ENCODE data around the gene NRXN3. TPM values are rescaled to one million over a fixed set of nuclear protein-coding genes. Genes with fewer than 3 reads are reported as not detected.

The NRXN3 gene
- total RNA-seq, 1 experiment from 2014 or later, result not detected

DNA sequence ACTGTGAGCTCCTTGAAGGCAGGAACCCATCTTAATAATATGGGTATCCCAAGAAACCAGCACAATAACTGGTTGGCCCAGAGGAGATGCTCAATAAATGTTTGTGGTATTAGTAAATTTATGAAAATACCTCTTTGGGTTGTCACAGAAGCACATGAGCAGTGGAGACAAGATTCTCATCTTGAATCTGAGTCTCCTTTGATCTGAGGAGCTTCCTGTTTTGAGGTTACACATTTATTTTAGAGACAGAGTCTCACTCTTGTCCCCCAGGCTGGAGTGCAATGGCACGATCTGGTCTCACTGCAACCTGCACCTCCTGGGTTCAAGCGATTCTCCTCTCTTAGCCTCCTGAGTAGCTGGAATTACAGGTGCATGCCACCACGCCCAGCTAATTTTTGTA, 247.4 kb downstream of the NRXN3 start:
- no TSS peak for BruUV-seq (replicated peaks)
- no peak for DNase-seq
- intact Hi-C loops (cut with micrococcal nuclease; ENCODE audit: unreplicated experiment), result no loop called here
- Histone ChIP-seq H3K27me3 (ENCODE audit: insufficient read depth, low read depth) (peaks cover 10% of the 10 kb centered on the region; the same call in 1 of the 2 replicates), H3K4me1 (replicated peaks; ENCODE audit: insufficient read depth) (no peaks in the 10 kb centered on the region), H3K36me3 (ENCODE audit: low read depth) (no peaks in the 10 kb centered on the region), H3F3A (ENCODE audit: insufficient read depth, low read depth) (no peaks in the 10 kb centered on the region), H3K4me3 (no peak overlapping the region), H2AFZ (no peak overlapping the region), H3K9me2 (ENCODE audit: insufficient read depth) (no peaks in the 10 kb centered on the region), H3K79me2 (ENCODE audit: low read depth) (no peaks in the 10 kb centered on the region), H3K9me3 (ENCODE audit: insufficient read depth, low read depth) (no peaks in the 10 kb centered on the region), H3K27ac (no peak overlapping the region), H3K4me2 (no peak overlapping the region), H4K20me1 (ENCODE audit: insufficient read depth) (no peaks in the 10 kb centered on the region)
- no peak for TF ChIP-seq EZH2 (IDR thresholded peaks at IDR 0.05; ENCODE audit: low read depth)
- POLR2A ChIA-PET (ENCODE audit: unreplicated experiment), result no interaction called here
- CTCF ChIA-PET, result no interaction called here

DNA sequence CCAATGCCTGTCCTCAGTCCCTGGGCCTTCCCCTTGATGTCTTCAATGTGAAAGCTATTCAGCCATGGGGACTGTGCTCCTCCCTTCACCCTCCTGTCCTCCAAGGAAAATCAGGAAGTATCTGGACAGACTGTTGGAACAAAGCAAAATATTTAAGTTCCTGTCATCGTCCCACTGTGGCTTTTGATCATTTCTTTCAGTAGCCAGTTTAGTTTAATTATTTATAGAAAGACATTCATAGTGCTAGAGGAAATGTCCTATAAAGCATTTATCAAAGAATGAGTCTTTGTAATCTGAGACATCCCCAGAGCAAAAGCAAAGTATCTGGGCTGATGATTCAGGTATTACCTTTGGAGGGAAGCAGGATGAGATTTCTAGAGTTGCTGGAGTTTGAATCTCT, 254.1 kb downstream of the NRXN3 start:
- no peaks in the 10 kb centered on the region for H3K9me3 ChIP-seq (ENCODE audit: insufficient read depth, low read depth)
- TF ChIP-seq, protein P1, sequence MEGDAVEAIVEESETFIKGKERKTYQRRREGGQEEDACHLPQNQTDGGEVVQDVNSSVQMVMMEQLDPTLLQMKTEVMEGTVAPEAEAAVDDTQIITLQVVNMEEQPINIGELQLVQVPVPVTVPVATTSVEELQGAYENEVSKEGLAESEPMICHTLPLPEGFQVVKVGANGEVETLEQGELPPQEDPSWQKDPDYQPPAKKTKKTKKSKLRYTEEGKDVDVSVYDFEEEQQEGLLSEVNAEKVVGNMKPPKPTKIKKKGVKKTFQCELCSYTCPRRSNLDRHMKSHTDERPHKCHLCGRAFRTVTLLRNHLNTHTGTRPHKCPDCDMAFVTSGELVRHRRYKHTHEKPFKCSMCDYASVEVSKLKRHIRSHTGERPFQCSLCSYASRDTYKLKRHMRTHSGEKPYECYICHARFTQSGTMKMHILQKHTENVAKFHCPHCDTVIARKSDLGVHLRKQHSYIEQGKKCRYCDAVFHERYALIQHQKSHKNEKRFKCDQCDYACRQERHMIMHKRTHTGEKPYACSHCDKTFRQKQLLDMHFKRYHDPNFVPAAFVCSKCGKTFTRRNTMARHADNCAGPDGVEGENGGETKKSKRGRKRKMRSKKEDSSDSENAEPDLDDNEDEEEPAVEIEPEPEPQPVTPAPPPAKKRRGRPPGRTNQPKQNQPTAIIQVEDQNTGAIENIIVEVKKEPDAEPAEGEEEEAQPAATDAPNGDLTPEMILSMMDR (conservative IDR thresholded peaks at IDR 0.05), result no peak
- no peak for TF ChIP-seq EZH2 (IDR thresholded peaks at IDR 0.05; ENCODE audit: low read depth)
- H3K27ac ChIP-seq, result no peak overlapping the region
- no TSS peak for BruUV-seq (replicated peaks)
- no peaks in the 10 kb centered on the region for H3K4me1 ChIP-seq (replicated peaks; ENCODE audit: insufficient read depth)
- no peaks in the 10 kb centered on the region for H3K27me3 ChIP-seq (ENCODE audit: insufficient read depth, low read depth)
- no peak overlapping the region for H3K4me3 ChIP-seq
- POLR2A ChIA-PET (ENCODE audit: unreplicated experiment), result interaction anchor here (0.6 kb wide), 1 partner anchor 628 kb away, joined by 3 read pairs; no protein-coding TSS in a partner anchor
- H3K36me3 ChIP-seq (ENCODE audit: low read depth), result no peaks in the 10 kb centered on the region
- intact Hi-C loops (cut with micrococcal nuclease; ENCODE audit: unreplicated experiment), result no loop called here
- no peak overlapping the region for H3K4me2 ChIP-seq
- H2AFZ ChIP-seq, result no peak overlapping the region
- H3F3A ChIP-seq (ENCODE audit: insufficient read depth, low read depth), result no peaks in the 10 kb centered on the region
- H3K9me2 ChIP-seq (ENCODE audit: insufficient read depth), result no peaks in the 10 kb centered on the region
- no peak for DNase-seq
- CTCF ChIA-PET, result no interaction called here
- no peaks in the 10 kb centered on the region for H3K79me2 ChIP-seq (ENCODE audit: low read depth)
- no peaks in the 10 kb centered on the region for H4K20me1 ChIP-seq (ENCODE audit: insufficient read depth)

DNA sequence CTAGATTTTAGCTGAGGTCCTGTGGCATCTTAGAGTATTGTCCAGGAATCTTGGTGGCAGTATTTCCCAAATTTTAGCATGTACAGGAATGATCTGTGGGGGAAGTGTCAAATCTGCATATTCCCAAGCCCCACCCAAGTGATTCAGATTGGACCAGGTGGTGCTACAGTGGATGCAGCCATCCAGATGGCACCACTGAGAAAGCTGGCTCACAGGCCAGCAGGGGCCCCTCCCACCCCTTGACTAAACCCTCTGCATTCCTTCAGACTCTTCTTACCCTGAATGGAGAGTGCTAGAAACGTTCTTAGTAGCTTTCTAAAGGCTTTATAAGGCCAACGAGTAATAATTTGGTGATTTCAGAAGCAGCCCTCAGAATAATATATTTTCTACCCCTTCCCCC, 255.2 kb downstream of the NRXN3 start:
- CTCF ChIA-PET, result no interaction called here
- POLR2A ChIA-PET (ENCODE audit: unreplicated experiment), result no interaction called here
- intact Hi-C loops (cut with micrococcal nuclease; ENCODE audit: unreplicated experiment), result no loop called here

More for the DNA sequence above, 255.2 kb downstream of the NRXN3 start:
- Histone ChIP-seq H3K36me3 (ENCODE audit: low read depth) (no peaks in the 10 kb centered on the region), H3K4me3 (no peak overlapping the region), H3F3A (ENCODE audit: insufficient read depth, low read depth) (no peaks in the 10 kb centered on the region), H3K27me3 (ENCODE audit: insufficient read depth, low read depth) (no peaks in the 10 kb centered on the region), H3K9me3 (ENCODE audit: insufficient read depth, low read depth) (no peaks in the 10 kb centered on the region), H2AFZ (no peak overlapping the region), H3K27ac (no peak overlapping the region), H3K4me2 (no peak overlapping the region), H3K79me2 (ENCODE audit: low read depth) (no peaks in the 10 kb centered on the region), H4K20me1 (ENCODE audit: insufficient read depth) (no peaks in the 10 kb centered on the region), H3K9me2 (ENCODE audit: insufficient read depth) (no peaks in the 10 kb centered on the region), H3K4me1 (replicated peaks; ENCODE audit: insufficient read depth) (no peaks in the 10 kb centered on the region)
- no peak for TF ChIP-seq EZH2 (IDR thresholded peaks at IDR 0.05; ENCODE audit: low read depth)
- TF ChIP-seq, protein P1 (conservative IDR thresholded peaks at IDR 0.05), result no peak
- no TSS peak for BruUV-seq (replicated peaks)
- DNase-seq, result no peak

Data from PC-9 (cell line).